Measurements from ENCODE around the gene SHISA9. TPM values are rescaled to one million over a fixed set of nuclear protein-coding genes. Genes with fewer than 3 reads are reported as not detected.

SHISA9 gene
- total RNA-seq, 1 donor from 2014 or later, result 3.7 TPM

GRCh38 chr16:13061691-13062090 is 160.3 kb downstream of the SHISA9 start:
- TF ChIP-seq, protein P1, sequence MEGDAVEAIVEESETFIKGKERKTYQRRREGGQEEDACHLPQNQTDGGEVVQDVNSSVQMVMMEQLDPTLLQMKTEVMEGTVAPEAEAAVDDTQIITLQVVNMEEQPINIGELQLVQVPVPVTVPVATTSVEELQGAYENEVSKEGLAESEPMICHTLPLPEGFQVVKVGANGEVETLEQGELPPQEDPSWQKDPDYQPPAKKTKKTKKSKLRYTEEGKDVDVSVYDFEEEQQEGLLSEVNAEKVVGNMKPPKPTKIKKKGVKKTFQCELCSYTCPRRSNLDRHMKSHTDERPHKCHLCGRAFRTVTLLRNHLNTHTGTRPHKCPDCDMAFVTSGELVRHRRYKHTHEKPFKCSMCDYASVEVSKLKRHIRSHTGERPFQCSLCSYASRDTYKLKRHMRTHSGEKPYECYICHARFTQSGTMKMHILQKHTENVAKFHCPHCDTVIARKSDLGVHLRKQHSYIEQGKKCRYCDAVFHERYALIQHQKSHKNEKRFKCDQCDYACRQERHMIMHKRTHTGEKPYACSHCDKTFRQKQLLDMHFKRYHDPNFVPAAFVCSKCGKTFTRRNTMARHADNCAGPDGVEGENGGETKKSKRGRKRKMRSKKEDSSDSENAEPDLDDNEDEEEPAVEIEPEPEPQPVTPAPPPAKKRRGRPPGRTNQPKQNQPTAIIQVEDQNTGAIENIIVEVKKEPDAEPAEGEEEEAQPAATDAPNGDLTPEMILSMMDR (conservative IDR thresholded peaks at IDR 0.05; ENCODE audit: low read depth, low read length), result no peak
- DNase-seq (ENCODE audit: low read depth), result no peak
- no peak overlapping the region for H3K4me3 ChIP-seq (ENCODE audit: low read depth, low read length)

DNA sequence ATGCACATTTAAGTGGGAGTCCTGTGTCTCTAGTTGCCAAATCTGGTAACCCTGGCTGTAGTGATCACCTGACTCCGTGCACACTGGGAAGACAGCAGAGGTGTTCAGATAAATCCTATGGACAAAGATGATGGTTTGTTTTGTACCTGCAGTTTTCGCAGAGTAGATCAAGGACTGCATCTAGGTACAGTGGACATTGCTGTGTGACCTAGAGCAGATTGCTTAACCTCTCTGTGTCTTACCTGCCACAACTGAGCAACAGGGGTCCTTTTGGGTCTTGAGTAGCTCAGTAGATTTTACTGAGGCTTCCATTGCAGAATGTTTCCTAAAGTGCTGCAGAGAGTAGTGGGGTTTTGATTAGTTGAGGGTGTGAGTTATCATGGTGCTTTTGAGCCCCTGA is 160.8 kb downstream of the SHISA9 start:
- TF ChIP-seq, protein P1 (conservative IDR thresholded peaks at IDR 0.05; ENCODE audit: low read depth, low read length), result no peak
- DNase-seq (ENCODE audit: low read depth), result no peak

DNA sequence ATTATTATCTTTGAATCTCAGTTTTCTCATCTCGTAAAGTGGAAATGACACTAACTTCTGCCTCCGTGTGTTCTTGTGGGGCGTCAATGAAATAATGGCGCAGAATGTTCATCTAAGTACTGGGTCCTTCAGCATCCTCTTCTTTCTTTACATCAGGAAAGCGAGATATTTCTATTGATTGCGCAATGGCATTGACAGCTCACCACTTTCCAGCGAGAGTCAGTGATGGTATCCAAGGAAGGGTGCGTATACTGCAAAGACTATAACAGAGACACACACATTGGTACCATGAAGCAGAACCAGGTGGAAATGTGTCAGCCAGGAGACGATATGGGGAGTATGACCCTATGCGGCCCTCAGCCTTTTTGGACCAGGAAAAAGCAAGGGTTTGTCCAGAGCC is 162.1 kb downstream of the SHISA9 start:
- TF ChIP-seq, protein P1 (conservative IDR thresholded peaks at IDR 0.05; ENCODE audit: low read depth, low read length), result no peak
- no peak for DNase-seq (ENCODE audit: low read depth)

More for the DNA sequence above, 160.8 kb downstream of the SHISA9 start:
- H3K4me3 ChIP-seq (ENCODE audit: low read depth, low read length), result no peak overlapping the region

GRCh38 chr16:13064821-13065220 is 163.4 kb downstream of the SHISA9 start:
- no peak overlapping the region for H3K4me3 ChIP-seq (ENCODE audit: low read depth, low read length)
- TF ChIP-seq, protein P1 (conservative IDR thresholded peaks at IDR 0.05; ENCODE audit: low read depth, low read length), result no peak
- DNase-seq (ENCODE audit: low read depth), result no peak

More for the DNA sequence above, 162.1 kb downstream of the SHISA9 start:
- H3K4me3 ChIP-seq (ENCODE audit: low read depth, low read length), result no peak overlapping the region

GRCh38 chr16:13067648-13068047 is 166.2 kb downstream of the SHISA9 start:
- H3K4me3 ChIP-seq (ENCODE audit: low read depth, low read length), result no peak overlapping the region
- DNase-seq (ENCODE audit: low read depth), result no peak
- TF ChIP-seq, protein P1 (conservative IDR thresholded peaks at IDR 0.05; ENCODE audit: low read depth, low read length), result no peak

DNA sequence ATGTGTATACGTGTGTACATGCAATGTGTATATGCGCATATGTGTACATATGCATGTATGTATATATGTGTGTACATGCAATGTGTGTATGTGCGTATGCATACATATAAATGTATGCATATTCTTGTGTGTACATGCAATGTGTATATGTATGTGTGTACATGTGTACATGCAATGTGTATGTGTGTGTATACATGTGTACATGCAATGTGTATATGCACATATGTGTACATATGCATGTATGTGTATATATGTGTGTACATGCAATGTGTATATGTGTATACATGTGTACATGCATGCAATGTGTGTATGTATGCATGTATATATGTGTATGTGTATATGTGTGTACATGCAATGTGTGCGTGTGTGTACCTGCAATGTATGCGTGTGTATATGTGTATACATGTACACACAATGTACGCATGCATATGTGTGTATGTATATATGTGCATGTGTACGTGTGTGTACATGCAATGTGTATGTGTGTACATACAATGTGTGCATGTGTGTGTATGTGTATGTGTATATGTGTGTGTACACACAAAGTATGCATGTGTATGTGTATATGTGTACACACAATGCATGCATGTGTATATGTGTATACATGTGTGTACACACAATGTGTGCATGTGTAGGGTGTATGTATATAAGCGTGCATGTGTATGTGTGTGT is 167.7 kb downstream of the SHISA9 start:
- no peak overlapping the region for H3K4me3 ChIP-seq (ENCODE audit: low read depth, low read length)
- TF ChIP-seq, protein P1 (conservative IDR thresholded peaks at IDR 0.05; ENCODE audit: low read depth, low read length), result no peak
- DNase-seq (ENCODE audit: low read depth), result no peak

- TF ChIP-seq, protein P1 (conservative IDR thresholded peaks at IDR 0.05; ENCODE audit: low read depth, low read length), result no peak
- no peak for DNase-seq (ENCODE audit: low read depth)
- no peak overlapping the region for H3K4me3 ChIP-seq (ENCODE audit: low read depth, low read length)
Observed at GRCh38 chr16:13070268-13070667, 168.9 kb downstream of the SHISA9 start.
